Choroid plexus epithelial cell (primary cell): ENCODE data around the gene ELFN1.
"Not testable (repeated sequence)": the region's sequence is repeated elsewhere in the genome, so short reads cannot be mapped to it uniquely, and the experiment has no call there.

Source experiments
- DNase-seq: peaks from one replicate; pipeline ENCODE4 v3.0.0-alpha.2; 2010; ENCODE audit warnings: low read depth
- H3K4me3 ChIP-seq: 2 replicates; pipeline ENCODE4 v1.5.1; 2011; ENCODE audit warnings: low read depth, mild to moderate bottlenecking, control low read depth, low read length, moderate library complexity
- CTCF ChIP-seq: conservative IDR thresholded peaks from 2 replicates; pipeline ENCODE4 v1.5.1; 2011; ENCODE audit warnings: low read depth, mild to moderate bottlenecking, control low read depth, inconsistent platforms, low read length, moderate library complexity

Gene ELFN1

DNA sequence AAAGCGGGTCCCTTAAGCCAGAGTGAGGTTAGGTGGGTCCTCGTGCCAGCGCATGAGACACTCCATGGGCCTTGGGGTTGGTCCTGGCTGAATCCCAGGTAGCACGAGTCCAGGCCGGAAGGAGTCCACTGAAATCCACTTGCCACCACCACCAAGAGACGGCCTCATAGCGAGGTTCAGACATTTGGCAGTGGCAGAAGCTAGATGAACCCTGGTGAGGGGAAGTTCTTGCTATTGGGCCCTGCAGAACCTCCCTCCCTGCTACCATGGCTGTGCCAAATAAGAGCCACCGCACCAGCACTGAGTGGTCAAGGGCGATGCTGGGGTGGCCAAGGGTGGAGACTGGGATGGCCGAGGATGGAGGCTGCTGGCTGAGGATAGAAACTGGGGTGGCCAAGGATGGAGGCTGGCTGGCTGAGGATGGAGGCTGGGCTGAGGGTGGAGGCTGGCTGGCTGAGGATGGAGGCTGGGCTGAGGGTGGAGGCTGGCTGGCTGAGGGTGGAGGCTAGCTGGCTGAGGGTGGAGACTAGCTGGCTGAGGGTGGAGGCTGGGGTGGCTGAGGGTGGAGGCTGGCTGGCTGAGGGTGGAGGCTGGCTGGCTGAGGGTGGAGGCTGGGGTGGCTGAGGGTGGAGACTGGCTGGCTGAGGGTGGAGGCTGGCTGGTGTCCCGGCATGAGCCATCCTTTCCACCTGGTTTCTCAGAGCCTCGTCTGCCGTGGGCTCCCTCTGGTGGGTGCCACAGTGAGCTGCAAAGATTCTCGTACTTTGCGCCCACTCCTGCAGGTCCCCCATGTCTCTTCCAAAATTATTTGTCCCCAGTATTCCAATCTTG is 88.2 kb downstream of the ELFN1 start:
- peak; percentile 62 for TF ChIP-seq CTCF
- no peak overlapping the region for H3K4me3 ChIP-seq
- DNase-seq, result peak; percentile 45

- no peak for TF ChIP-seq CTCF
- H3K4me3 ChIP-seq, result no peak overlapping the region
- DNase-seq, result no peak
Measured at GRCh38 chr7:1758859-1759521, 88.9 kb downstream of the ELFN1 start.

GRCh38 chr7:1761097-1761496 is 91.0 kb downstream of the ELFN1 start:
- DNase-seq, result no peak
- H3K4me3 ChIP-seq, result no peak overlapping the region
- no peak for TF ChIP-seq CTCF

DNA sequence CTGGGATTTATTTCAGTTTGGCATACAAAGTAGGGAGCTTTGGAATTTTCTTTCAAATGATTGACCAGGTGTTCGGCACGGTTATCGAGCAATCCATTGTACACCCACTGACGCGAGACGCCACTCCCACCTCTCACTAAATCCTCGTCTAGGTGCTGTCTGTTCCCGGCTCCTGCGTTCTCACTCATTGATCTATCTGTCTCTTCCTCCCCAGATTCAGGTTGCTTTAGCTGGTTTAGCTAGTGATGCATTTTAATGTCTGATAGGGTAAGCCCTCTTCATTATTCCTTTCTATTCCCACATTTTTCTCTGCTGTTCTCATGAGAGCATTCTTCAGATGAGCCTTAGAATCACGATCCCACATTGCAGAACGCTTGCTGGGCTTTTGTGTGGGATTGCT is 91.7 kb downstream of the ELFN1 start:
- DNase-seq, result no peak
- no peak overlapping the region for H3K4me3 ChIP-seq
- no peak for TF ChIP-seq CTCF

- DNase-seq, result no peak
- no peak for TF ChIP-seq CTCF
- no peak overlapping the region for H3K4me3 ChIP-seq
Measured at GRCh38 chr7:1762238-1762945, 92.3 kb downstream of the ELFN1 start.

DNA sequence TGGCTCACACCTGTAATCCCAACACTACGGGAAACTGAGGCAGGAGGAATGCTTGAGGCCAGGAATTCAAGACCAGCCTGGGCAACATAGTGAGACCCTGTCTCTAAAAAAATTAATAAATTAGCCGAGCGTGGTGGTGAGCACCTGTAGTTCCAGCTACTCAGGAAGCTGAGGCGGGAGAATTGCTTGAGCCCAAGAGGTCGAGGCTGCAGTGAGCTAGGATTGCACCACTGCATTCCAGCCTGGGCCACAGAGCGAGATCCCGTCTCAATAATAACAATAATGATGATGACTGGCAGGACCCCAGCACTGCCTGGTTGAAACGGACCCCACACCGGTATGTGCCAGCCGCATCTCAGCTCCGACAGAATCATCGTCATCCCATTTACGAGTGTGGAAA is 93.0 kb downstream of the ELFN1 start:
- no peak for TF ChIP-seq CTCF
- no peak for DNase-seq
- H3K4me3 ChIP-seq, result no peak overlapping the region

DNA sequence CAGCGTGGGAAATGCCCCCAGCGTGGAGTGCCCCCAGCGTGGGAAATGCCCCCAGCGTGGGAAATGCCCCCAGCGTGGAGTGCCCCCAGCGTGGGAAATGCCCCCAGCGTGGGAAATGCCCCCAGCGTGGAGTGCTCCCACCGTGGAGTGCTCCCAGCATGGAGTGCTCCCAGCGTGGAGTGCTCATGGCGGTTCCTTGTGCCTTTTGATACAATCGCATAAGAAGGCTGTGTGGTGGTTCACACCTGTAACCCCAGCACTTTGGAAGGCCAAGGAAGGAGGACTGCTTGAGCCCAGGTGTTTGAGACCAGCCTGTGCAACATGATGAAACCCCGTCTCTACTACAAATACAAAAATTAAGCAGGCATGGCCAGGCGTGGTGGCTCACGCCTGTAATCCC is 93.8 kb downstream of the ELFN1 start:
- not testable (repeated sequence) for DNase-seq, H3K4me3 ChIP-seq
